Activated T-helper 1 cell treated with anti-CD3 and anti-CD28 coated beads, Interleukin-12 subunit alpha, Interleukin-12 subunit beta, Interleukin-2, Interleukin-4 antibody, amounts not matched to agents 30 ng/mL and 10 ng/mL and 1 ng/mL, durations not matched to agents 14 hours and 24 hours and 36 hours (primary cell): ENCODE measurements around the gene RAC3. TPM values are rescaled to one million over a fixed set of nuclear protein-coding genes. Genes with fewer than 3 reads are reported as not detected.

ENCODE experiments used
- DNase-seq: peaks from one replicate; pipeline ENCODE4 v3.0.0; 2021; ENCODE audit warnings: low spot score
- H3K27ac Mint-ChIP-seq: one replicate; pipeline ENCODE4 v1.8.0; 2021; ENCODE audit warnings: mild to moderate bottlenecking, mixed read lengths
- H3K27me3 Mint-ChIP-seq: one replicate; pipeline ENCODE4 v1.8.0; 2022; ENCODE audit warnings: mild to moderate bottlenecking, moderate library complexity, mixed read lengths; ENCODE audit not compliant: insufficient read depth
- H3K36me3 Mint-ChIP-seq: one replicate; pipeline ENCODE4 v1.8.0; 2021; ENCODE audit warnings: low read depth, mixed read lengths
- H3K4me1 Mint-ChIP-seq: one replicate; pipeline ENCODE4 v1.8.0; 2021; ENCODE audit warnings: low read depth, mixed read lengths
- H3K4me3 Mint-ChIP-seq: one replicate; pipeline ENCODE4 v1.8.0; 2021; ENCODE audit warnings: mild to moderate bottlenecking, moderate library complexity, mixed read lengths
- H3K9me3 Mint-ChIP-seq: one replicate; pipeline ENCODE4 v1.8.0; 2021; ENCODE audit warnings: mixed read lengths
- intact Hi-C: fragments of 100-400 bp; cut with micrococcal nuclease; formaldehyde crosslinking; loops from one replicate; pipeline ENCODE4 v1.15.1; 2024
- total RNA-seq: library from RNA; stranded (reverse); gene quantifications from 2 replicates; pipeline ENCODE4 v1.2.3, GENCODE V29; 2022

RAC3 gene
- total RNA-seq, 1 donor from 2014 or later, result 9.4 TPM

DNA sequence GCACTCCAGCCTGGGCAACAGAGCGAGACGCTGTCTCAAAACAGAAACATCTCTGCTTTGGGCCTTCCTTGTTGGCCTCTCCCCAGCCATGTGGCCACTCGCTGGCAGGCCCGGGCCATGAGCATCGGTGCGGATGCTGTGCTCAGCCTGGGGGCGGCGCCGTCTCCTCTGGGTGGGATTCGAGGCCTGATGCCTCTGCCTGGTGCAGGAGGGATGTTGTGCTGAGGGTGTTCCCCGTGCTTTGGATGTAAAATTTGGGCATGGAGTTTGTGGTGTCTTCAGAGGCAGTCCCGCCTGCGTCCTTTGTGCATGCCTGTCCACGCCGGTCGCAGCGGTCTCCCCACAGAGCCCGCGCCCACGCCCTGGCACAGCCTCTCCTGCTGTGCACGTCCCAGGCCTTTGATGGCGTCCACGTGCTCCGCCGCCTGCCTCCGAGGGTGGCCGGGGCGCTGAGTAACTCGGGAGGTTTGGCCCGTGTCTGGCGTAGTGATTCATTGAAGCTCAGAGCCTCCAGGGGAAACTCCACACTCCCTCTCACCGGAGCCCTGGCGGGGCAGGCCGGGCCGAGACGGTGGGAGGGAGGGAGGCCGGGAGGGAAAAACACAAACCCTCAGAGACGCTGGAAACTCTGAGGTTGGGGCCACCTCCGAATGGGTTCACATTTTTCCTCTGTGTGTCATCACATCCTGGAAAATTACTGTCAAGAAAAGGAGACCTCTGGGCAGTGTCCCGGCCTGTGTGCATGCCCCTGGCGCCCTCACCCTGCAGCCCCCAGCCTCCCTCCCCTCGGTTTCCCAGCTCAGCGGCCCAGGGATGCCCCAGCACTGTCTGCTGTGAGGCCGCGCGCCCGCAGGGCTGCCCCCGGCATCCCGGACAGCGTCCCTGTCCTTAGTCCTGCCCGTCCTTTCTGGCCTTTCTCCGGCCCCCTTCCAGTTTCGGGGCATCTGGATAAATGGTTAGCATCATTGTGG lies 27.8 kb upstream of the RAC3 start:
- no peaks in the 10 kb centered on the region for H3K4me1 Mint-ChIP-seq
- H3K36me3 Mint-ChIP-seq, result no peaks in the 10 kb centered on the region
- no peak for DNase-seq
- no peak overlapping the region for H3K4me3 Mint-ChIP-seq
- no peak overlapping the region for H3K27ac Mint-ChIP-seq
- no peaks in the 10 kb centered on the region for H3K27me3 Mint-ChIP-seq
- intact Hi-C loops, result no loop called here
- H3K9me3 Mint-ChIP-seq, result no peaks in the 10 kb centered on the region

DNA sequence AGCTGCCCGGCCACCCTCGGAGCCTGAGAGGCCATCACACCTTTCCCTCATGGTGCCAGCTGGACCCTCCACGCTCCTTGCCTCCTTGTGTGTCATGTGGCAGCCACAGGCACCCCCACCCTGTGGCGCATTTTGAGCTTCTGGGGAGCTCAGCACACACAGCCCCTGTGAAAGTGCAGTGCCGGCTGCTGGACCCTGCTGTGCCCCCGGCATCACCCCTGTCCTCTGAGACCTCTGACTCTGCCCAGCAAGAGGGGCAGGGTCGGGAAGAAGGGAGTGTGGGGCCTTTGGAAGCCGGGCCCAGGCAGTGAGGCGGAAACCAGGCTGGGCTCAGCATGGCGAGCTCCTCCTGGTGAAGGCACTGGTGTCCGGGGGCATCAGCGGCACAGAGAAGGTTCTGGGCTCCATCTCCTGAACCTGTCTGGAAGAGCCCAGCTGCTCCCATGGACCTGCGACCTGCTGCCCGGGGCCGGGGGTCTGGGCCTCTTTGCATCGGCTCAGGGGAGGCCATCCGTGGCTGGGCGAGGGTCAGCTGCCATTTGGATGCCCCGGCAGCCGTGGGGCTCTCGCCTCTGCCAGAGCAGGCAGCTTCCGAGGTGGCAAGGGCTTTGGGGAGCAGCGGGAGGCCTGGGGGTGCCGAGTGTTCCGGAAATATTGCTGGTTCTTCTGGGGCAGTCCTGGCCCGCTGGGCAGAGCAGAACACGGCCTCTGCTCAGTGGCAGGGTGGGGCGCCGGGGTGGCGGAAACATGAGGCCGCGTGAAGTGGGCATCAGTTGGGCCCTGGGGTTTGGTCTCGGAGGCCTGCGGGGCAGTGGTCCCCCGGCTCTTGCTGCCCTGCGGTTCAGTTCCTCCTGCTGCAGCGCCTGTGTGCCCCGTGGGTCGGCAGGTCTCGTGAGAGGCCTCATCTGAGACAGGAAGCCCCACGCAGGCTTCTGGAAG lies 26.7 kb upstream of the RAC3 start:
- no peak for DNase-seq
- no peak overlapping the region for H3K4me3 Mint-ChIP-seq
- H3K27ac Mint-ChIP-seq, result no peak overlapping the region
- H3K4me1 Mint-ChIP-seq, result no peaks in the 10 kb centered on the region
- no peaks in the 10 kb centered on the region for H3K36me3 Mint-ChIP-seq
- no peaks in the 10 kb centered on the region for H3K27me3 Mint-ChIP-seq
- intact Hi-C loops, result no loop called here
- H3K9me3 Mint-ChIP-seq, result no peaks in the 10 kb centered on the region

DNA sequence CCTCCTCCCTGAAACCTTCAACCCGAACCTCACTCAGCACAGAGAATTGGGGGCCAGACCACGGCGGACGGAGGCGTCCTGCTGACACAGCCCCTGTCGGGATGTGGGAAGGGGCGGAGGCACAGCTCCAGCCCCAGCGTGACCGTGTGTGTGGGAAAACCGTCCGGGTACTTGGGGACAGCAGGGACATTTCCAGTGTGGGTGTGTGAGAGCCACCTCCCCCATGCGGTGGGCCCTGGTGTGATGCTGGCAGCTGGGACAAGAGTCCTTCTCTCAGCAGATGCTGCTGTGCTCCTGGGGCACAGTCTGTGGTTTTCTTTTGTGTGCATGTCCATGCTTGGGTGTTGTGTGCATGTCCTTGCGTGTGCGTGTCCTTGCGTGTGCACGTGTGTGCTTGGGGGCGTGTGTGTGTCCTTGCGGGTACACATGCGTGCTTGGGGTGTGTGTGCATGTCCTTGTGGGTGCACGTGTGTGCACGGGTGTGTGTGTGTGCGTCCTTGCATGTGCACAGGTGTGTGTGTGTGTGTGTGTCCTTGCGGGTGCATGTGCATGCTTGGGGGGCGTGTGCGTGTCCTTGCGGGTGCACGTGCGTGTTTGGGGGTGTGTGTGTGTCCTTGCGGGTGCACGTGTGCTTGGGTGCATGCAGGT lies 25.7 kb upstream of the RAC3 start:
- intact Hi-C loops, result no loop called here
- no peak overlapping the region for H3K4me3 Mint-ChIP-seq
- H3K27ac Mint-ChIP-seq, result no peak overlapping the region
- H3K4me1 Mint-ChIP-seq, result no peaks in the 10 kb centered on the region
- no peak for DNase-seq
- no peaks in the 10 kb centered on the region for H3K9me3 Mint-ChIP-seq
- no peaks in the 10 kb centered on the region for H3K27me3 Mint-ChIP-seq
- H3K36me3 Mint-ChIP-seq, result no peaks in the 10 kb centered on the region

DNA sequence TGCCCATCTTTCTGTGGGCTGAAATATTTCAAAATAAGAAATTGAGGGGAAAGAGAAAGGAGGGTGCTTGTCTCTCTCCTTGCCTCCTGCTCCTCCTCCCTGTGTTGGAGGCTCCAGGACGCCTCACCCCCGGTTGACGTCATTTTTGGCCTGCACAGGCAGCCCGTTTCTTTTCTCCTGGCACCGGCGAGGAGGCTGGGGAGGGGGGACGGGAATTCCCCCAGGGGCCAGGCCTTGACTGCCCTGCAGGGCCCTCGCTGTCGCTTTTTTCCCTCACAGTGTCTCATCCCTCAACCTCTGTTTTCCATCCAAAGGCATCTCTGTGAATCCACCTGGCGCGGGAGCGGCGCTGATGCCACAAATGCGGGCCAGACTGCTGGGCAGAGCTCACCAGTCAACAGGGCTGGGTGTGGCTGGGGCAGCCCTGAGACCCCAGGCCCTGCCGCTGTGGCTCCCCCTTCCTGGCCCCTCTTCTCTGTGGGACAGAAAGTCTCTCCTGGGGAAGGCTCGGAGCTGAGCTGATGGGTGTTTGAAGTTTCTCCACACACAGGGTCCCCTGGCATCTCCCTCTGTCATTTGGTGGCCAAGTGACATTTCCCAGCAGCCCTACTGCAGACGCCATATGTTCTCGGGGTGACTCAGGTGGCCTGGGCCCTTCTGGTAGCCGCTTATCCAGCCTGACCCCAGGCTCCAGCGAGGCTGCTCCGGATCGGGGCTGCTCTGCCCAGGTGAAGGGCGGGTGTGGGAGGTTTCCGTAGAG lies 24.8 kb upstream of the RAC3 start:
- DNase-seq, result no peak
- Mint-ChIP-seq H3K27me3 (no peaks in the 10 kb centered on the region), H3K4me1 (no peaks in the 10 kb centered on the region), H3K9me3 (no peaks in the 10 kb centered on the region), H3K36me3 (no peaks in the 10 kb centered on the region), H3K27ac (no peak overlapping the region), H3K4me3 (no peak overlapping the region)
- intact Hi-C loops, result no loop called here

DNA sequence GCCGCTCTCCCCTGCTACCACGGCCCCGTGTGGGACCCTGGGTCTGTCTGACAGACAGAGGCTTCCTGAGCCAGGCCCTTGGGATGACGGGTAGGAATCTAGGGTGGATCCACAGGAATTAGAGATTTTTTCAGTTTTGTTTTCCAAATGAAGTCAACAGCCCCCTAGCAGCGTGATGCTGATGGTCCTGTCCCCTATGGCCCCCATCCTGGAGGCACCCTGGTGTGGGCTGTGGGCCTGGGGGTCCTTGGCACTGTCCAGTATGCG lies 24.3 kb upstream of the RAC3 start:
- no peaks in the 10 kb centered on the region for H3K36me3 Mint-ChIP-seq
- no peaks in the 10 kb centered on the region for H3K27me3 Mint-ChIP-seq
- intact Hi-C loops, result no loop called here
- no peak overlapping the region for H3K27ac Mint-ChIP-seq
- no peaks in the 10 kb centered on the region for H3K9me3 Mint-ChIP-seq
- no peak overlapping the region for H3K4me3 Mint-ChIP-seq
- no peak for DNase-seq
- H3K4me1 Mint-ChIP-seq, result no peaks in the 10 kb centered on the region

DNA sequence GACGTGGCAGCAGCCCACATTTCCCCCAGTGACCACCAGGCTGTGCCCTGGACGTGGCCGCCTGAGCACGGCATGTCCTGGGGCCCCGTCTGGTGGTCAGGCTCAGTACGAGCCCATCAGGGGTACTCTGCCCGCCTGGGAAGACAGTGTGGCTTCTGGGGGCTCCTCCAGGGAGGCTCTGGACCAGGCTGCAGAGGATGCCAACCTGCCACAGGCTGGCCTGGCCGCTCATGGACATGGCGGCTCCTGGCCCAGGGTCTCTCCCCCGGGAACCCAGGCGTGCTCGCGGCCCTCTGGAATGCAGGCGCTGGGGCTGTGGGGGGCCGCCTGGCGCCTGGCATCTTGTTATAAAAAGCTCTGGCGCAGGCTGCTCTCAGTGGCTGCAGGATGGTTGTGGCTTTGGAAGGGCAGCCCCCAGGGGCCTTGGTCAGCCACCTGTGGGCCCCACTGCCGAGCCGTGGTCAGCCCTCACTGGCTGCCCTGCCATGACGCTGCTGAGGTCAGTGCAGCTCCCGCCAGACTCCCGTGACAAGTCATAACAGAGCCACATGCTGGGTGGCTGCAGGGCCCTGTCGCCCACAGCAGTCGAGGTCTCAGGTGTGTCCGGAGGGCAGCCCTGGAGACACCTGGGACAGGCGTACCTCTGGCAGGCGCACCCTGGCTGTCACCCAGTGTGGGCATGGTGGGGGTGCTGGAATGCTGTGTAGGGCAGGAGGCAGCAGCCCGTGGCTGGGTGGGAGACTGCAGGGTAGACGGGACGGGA lies 23.8 kb upstream of the RAC3 start:
- intact Hi-C loops, result no loop called here
- DNase-seq, result no peak
- H3K4me3 Mint-ChIP-seq, result no peak overlapping the region
- no peaks in the 10 kb centered on the region for H3K36me3 Mint-ChIP-seq
- no peaks in the 10 kb centered on the region for H3K27me3 Mint-ChIP-seq
- H3K27ac Mint-ChIP-seq, result no peak overlapping the region
- H3K4me1 Mint-ChIP-seq, result no peaks in the 10 kb centered on the region
- no peaks in the 10 kb centered on the region for H3K9me3 Mint-ChIP-seq

DNA sequence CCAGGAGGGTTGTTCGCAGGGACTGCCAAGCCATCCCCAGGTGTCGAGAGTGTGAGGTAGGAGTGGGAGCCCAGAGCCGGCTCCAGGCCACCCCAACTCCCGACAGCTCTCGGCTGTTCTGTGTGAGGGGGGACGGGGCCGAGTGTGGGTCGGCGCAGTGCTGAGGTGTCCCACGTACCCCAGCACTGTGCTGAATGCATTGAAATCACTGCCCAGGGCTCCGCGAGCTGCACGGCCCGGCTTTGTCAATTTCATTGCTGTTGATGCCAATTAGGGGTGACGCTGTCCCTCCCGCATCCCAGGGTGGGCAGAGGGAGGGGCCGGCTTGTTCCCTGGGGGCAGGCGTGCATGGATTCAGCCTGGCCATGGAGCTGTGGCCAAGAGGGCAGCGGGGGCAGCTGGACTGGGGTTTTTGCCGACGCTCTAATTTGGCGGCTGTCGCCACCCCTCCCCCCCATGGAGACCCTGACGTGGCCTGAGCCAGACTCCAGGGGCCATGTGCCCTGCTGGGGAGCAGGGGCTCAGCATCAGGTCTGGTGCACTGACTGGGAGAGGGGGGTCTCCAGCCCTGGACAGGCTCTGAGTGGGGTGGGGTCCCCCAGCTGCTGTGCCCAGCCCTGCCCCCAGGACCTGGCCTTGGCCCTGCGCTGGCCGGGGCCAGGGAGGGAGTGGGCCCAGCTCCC lies 23.1 kb upstream of the RAC3 start:
- H3K27ac Mint-ChIP-seq, result no peak overlapping the region
- DNase-seq, result no peak
- H3K4me1 Mint-ChIP-seq, result no peaks in the 10 kb centered on the region
- intact Hi-C loops, result no loop called here
- H3K27me3 Mint-ChIP-seq, result no peaks in the 10 kb centered on the region
- H3K4me3 Mint-ChIP-seq, result no peak overlapping the region
- no peaks in the 10 kb centered on the region for H3K9me3 Mint-ChIP-seq
- H3K36me3 Mint-ChIP-seq, result no peaks in the 10 kb centered on the region

DNA sequence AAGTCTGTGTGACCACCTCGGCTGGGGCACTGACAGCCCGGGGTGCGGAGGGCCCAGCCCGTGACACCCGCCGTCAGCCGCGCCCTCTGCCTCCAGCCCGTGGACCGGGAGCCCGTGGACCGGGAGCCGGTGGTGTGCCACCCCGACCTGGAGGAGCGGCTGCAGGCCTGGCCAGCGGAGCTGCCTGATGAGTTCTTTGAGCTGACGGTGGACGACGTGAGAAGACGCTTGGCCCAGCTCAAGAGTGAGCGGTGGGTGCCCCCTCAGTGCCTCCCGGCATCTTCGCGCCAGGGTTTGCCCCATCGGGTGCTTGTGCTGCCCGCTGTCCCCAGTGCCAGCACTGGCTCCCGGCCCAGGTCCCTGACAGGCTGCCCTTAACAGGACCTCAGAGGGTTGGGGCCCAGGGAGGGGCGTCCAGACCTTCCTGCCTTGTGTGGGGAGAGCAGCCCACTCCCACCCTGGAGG lies 22.5 kb upstream of the RAC3 start:
- Mint-ChIP-seq H3K36me3 (no peaks in the 10 kb centered on the region), H3K4me3 (no peak overlapping the region), H3K9me3 (no peaks in the 10 kb centered on the region), H3K27me3 (no peaks in the 10 kb centered on the region), H3K4me1 (no peaks in the 10 kb centered on the region), H3K27ac (no peak overlapping the region)
- intact Hi-C loops, result no loop called here
- DNase-seq, result no peak

DNA sequence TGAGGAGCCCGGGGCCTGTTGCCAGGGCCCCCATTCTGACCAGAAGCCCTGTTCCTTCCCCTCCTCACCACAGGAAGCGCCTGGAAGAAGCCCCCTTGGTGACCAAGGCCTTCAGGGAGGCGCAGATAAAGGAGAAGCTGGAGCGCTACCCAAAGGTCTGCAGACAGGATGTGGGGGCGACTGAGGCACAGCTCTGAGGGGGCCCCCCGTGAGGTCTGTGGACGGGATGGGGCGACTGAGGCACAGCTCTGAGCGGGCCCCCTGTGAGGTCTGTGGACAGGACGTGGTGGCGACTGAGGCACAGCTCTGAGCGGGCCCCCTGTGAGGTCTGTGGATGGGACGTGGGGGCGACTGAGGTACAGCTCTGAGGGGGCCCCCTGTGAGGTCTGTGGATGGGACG lies 22.1 kb upstream of the RAC3 start:
- Mint-ChIP-seq H3K27ac (no peak overlapping the region), H3K27me3 (no peaks in the 10 kb centered on the region), H3K4me1 (no peaks in the 10 kb centered on the region), H3K36me3 (no peaks in the 10 kb centered on the region), H3K9me3 (no peaks in the 10 kb centered on the region), H3K4me3 (no peak overlapping the region)
- no peak for DNase-seq
- intact Hi-C loops, result no loop called here

DNA sequence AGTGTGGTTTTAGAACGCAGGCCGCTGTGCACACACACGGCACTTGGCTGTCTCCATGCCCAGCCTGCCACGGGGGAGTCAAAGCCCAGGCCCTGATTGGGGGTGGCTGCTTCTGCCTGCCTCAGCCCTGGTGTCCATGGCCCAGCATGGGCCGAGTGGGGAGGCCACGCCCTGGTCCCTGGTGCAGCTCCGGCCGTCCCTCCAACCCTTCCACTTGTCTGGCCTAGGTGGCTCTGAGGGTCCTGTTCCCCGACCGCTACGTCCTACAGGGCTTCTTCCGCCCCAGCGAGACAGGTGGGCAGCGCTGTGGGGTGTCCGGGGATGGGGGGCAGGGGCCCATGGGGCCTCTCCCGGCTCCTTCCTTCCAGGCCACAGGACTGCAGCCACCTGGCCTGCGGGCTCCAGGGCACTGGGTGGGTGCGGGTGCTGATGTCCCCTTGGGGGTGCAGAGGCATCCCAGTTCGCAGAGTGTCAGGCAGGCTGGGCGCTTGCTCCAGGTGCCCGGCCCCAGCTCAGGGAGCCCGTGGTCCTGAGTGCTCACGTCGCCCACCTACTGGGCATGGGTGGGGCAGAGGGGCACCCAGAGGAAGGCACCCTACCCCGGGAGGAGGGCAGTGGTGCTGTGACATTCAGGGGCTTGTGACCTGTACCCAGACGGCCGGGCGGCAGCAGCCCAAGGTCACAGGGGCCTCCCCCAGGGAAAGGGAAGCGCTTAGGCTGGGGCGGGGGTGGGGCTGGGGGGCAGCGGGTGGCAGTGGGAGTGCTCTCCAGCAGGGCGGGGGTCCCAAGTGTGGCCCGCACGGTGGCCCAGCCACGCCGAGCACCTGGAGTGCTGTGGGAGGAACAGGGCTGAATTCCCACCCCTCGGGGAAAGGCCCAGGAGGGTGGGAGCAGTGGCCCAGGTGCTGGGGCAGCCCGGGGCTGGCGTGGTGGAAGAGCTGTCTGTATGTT lies 20.6 kb upstream of the RAC3 start:
- H3K27me3 Mint-ChIP-seq, result no peaks in the 10 kb centered on the region
- no peak for DNase-seq
- no peak overlapping the region for H3K27ac Mint-ChIP-seq
- no peaks in the 10 kb centered on the region for H3K36me3 Mint-ChIP-seq
- H3K4me1 Mint-ChIP-seq, result no peaks in the 10 kb centered on the region
- H3K4me3 Mint-ChIP-seq, result no peak overlapping the region
- no peaks in the 10 kb centered on the region for H3K9me3 Mint-ChIP-seq
- intact Hi-C loops, result no loop called here
